OCI-LY1 (cell line): ENCODE data around the gene BMP7.

Source experiments
- H2AFZ ChIP-seq: fragments of 200-600 bp; sonication (generic), shearing (Covaris generic); 2 replicates; pipeline ENCODE4 v1.6.0; 2014; ENCODE audit warnings: antibody characterized with exemption, mild to moderate bottlenecking, low read length
- H3F3A ChIP-seq: fragments of 200-600 bp; sonication (generic), shearing (Covaris generic); 2 replicates; pipeline ENCODE4 v1.6.0; 2014; ENCODE audit warnings: mild to moderate bottlenecking, antibody characterized with exemption, low read length, moderate library complexity; ENCODE audit not compliant: insufficient read depth
- H3K27ac ChIP-seq: fragments of 200-600 bp; sonication (generic); 2 replicates; pipeline ENCODE4 v1.5.1; 2014; ENCODE audit warnings: low read length, mixed run types, mild to moderate bottlenecking, low read depth; ENCODE audit not compliant: poor library complexity, severe bottlenecking
- H3K27me3 ChIP-seq: fragments of 200-600 bp; sonication (generic); 2 replicates; pipeline ENCODE4 v1.6.0; 2014; ENCODE audit warnings: antibody characterized with exemption, mild to moderate bottlenecking, low read length, moderate library complexity; ENCODE audit not compliant: insufficient read depth
- H3K36me3 ChIP-seq: fragments of 200-600 bp; sonication (generic); 2 replicates; pipeline ENCODE4 v1.6.1; 2014; ENCODE audit warnings: mild to moderate bottlenecking, antibody characterized with exemption, low read length, moderate library complexity, mixed read lengths; ENCODE audit not compliant: insufficient read depth
- H3K4me1 ChIP-seq: fragments of 200-600 bp; sonication (generic); 2 replicates; pipeline ENCODE4 v1.5.1; 2014; ENCODE audit warnings: mild to moderate bottlenecking, low read length, moderate library complexity; ENCODE audit not compliant: insufficient read depth, severe bottlenecking
- H3K4me2 ChIP-seq: fragments of 200-600 bp; sonication (generic), shearing (Covaris generic); 2 replicates; pipeline ENCODE4 v1.6.1; 2014; ENCODE audit warnings: low read length
- H3K4me3 ChIP-seq: fragments of 200-600 bp; sonication (generic); 2 replicates; pipeline ENCODE4 v1.5.1; 2014; ENCODE audit warnings: low read length, low read depth, mild to moderate bottlenecking, mixed read lengths; ENCODE audit not compliant: poor library complexity, severe bottlenecking
- H3K79me2 ChIP-seq: fragments of 200-600 bp; shearing (Covaris generic); 2 replicates; pipeline ENCODE4 v1.6.1; 2016; ENCODE audit warnings: mixed run types, low read length, mixed read lengths; ENCODE audit not compliant: insufficient read depth
- H3K9ac ChIP-seq: fragments of 200-600 bp; sonication (generic), shearing (Covaris generic); 2 replicates; pipeline ENCODE4 v1.6.1; 2014; ENCODE audit warnings: mild to moderate bottlenecking, low read length, mixed read lengths
- H3K9me2 ChIP-seq: fragments of 200-600 bp; sonication (generic), shearing (Covaris generic); 2 replicates; pipeline ENCODE4 v1.6.1; 2014; ENCODE audit warnings: low read depth, mild to moderate bottlenecking, low read length, mixed read lengths
- H3K9me3 ChIP-seq: fragments of 200-600 bp; shearing (Covaris generic); 2 replicates; pipeline ENCODE4 v1.6.1; 2014; ENCODE audit warnings: low read length, mixed read lengths
- H4K20me1 ChIP-seq: fragments of 200-600 bp; sonication (generic), shearing (Covaris generic); 2 replicates; pipeline ENCODE4 v1.6.0; 2016; ENCODE audit warnings: mild to moderate bottlenecking, low read length; ENCODE audit not compliant: insufficient read depth
- EZH2 ChIP-seq: fragments of 200-600 bp; sonication (generic), shearing (Covaris generic); IDR thresholded peaks from 2 replicates; pipeline ENCODE4 v1.8.0; 2017; ENCODE audit warnings: borderline replicate concordance, mixed run types, mild to moderate bottlenecking, antibody characterized with exemption, low read length, moderate library complexity, mixed read lengths
- TF ChIP-seq, protein P1 (sequence below): fragments of 200-600 bp; sonication (generic), shearing (Covaris generic); IDR thresholded peaks from 2 replicates; pipeline ENCODE4 v1.5.1; 2017; ENCODE audit warnings: mild to moderate bottlenecking, antibody characterized with exemption, low read length, moderate library complexity, mixed read lengths

Gene BMP7

GRCh38 chr20:57141492-57141891, 124.9 kb downstream of the BMP7 start:
- no peak overlapping the region for H3K4me3 ChIP-seq
- H2AFZ ChIP-seq: no peak overlapping the region
- H3K4me1 ChIP-seq: no peaks in the 10 kb centered on the region
- H3F3A ChIP-seq: no peaks in the 10 kb centered on the region
- H3K9ac ChIP-seq: no peak overlapping the region
- H3K4me2 ChIP-seq: no peak overlapping the region
- no peak overlapping the region for H3K27ac ChIP-seq
- no peaks in the 10 kb centered on the region for H3K36me3 ChIP-seq
- H3K9me2 ChIP-seq: no peaks in the 10 kb centered on the region
- peaks cover 14% of the 10 kb centered on the region; the same call in 1 of the 2 replicates for H3K27me3 ChIP-seq
- H4K20me1 ChIP-seq: no peaks in the 10 kb centered on the region
- TF ChIP-seq, protein P1, sequence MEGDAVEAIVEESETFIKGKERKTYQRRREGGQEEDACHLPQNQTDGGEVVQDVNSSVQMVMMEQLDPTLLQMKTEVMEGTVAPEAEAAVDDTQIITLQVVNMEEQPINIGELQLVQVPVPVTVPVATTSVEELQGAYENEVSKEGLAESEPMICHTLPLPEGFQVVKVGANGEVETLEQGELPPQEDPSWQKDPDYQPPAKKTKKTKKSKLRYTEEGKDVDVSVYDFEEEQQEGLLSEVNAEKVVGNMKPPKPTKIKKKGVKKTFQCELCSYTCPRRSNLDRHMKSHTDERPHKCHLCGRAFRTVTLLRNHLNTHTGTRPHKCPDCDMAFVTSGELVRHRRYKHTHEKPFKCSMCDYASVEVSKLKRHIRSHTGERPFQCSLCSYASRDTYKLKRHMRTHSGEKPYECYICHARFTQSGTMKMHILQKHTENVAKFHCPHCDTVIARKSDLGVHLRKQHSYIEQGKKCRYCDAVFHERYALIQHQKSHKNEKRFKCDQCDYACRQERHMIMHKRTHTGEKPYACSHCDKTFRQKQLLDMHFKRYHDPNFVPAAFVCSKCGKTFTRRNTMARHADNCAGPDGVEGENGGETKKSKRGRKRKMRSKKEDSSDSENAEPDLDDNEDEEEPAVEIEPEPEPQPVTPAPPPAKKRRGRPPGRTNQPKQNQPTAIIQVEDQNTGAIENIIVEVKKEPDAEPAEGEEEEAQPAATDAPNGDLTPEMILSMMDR: no peak
- TF ChIP-seq EZH2: no peak
- H3K79me2 ChIP-seq: no peaks in the 10 kb centered on the region
- no peaks in the 10 kb centered on the region for H3K9me3 ChIP-seq

DNA sequence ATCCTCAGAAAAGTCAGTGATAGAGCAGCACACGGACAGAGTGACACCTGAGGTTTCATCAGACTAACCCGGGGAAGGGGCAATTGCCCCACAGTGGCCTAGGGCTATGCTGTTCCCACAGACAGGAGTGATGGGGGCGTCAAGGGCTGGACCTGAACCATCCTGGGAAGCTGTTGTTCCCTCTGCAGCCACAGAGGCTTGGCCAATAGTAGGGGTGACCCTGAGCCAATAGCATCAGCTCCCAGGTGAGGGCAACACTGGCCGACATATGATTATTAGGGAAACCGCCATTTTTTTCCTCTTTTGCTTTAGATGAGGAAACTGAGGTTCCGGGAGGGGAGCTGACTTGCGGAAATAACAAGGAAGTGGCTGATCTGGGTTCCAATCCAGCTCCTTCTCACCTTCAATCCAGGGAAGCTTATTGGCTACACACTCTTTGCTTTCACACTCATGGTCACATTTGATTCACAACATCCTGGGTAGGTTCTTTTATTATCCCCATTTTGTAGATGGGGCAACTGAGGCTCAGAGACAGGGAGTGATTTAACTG, 126.0 kb downstream of the BMP7 start:
- H3K4me2 ChIP-seq: no peak overlapping the region
- H3K27me3 ChIP-seq: peaks cover 14% of the 10 kb centered on the region; the same call in 1 of the 2 replicates
- peaks cover 8% of the 10 kb centered on the region for H3K4me1 ChIP-seq
- H4K20me1 ChIP-seq: no peaks in the 10 kb centered on the region
- no peaks in the 10 kb centered on the region for H3K9me2 ChIP-seq
- H3K9me3 ChIP-seq: no peaks in the 10 kb centered on the region
- H3K27ac ChIP-seq: no peak overlapping the region
- no peaks in the 10 kb centered on the region for H3K79me2 ChIP-seq
- TF ChIP-seq, protein P1: no peak
- no peak for TF ChIP-seq EZH2
- H2AFZ ChIP-seq: no peak overlapping the region
- H3F3A ChIP-seq: no peaks in the 10 kb centered on the region
- no peaks in the 10 kb centered on the region for H3K36me3 ChIP-seq
- H3K9ac ChIP-seq: no peak overlapping the region
- H3K4me3 ChIP-seq: no peak overlapping the region

- no peaks in the 10 kb centered on the region for H4K20me1 ChIP-seq
These were observed 126.9 kb downstream of the BMP7 start for GRCh38 chr20:57139342-57140093.

More at GRCh38 chr20:57139342-57140093, 126.9 kb downstream of the BMP7 start:
- no peaks in the 10 kb centered on the region; the same call in 1 of the 2 replicates for H3K36me3 ChIP-seq
- no peaks in the 10 kb centered on the region for H3K9me3 ChIP-seq
- H3K4me1 ChIP-seq: peaks cover 8% of the 10 kb centered on the region
- H3K9me2 ChIP-seq: no peaks in the 10 kb centered on the region
- no peaks in the 10 kb centered on the region for H3K79me2 ChIP-seq
- no peak overlapping the region for H3K27ac ChIP-seq
- no peaks in the 10 kb centered on the region for H3F3A ChIP-seq
- no peak for TF ChIP-seq EZH2
- TF ChIP-seq, protein P1: no peak
- H3K27me3 ChIP-seq: peaks cover 19% of the 10 kb centered on the region; the same call in 1 of the 2 replicates
- no peak overlapping the region for H3K9ac ChIP-seq
- no peak overlapping the region for H3K4me3 ChIP-seq
- no peak overlapping the region for H2AFZ ChIP-seq
- H3K4me2 ChIP-seq: no peak overlapping the region
